Gastroesophageal sphincter (tissue), 3 donors: ENCODE data around the gene B3GLCT.

Experiments used
- CTCF ChIP-seq, 4 experiments: fragments of 200-600 bp in 2 of 4; fragments of 450-650 bp in 2 of 4; sonication (generic) in 1 of 4; IDR thresholded peaks; one replicate each; pipeline ENCODE4 v1.5.1; 2017 to 2019; ENCODE audit warnings: antibody characterized with exemption in 4 of 4, mild to moderate bottlenecking in 2 of 4, moderate library complexity in 2 of 4
- EP300 ChIP-seq: sonication (generic); formaldehyde crosslinking; IDR thresholded peaks from one replicate; pipeline ENCODE4 v1.6.1; 2017; ENCODE audit warnings: antibody characterized with exemption, mild to moderate bottlenecking

- TF ChIP-seq CTCF (IDR thresholded peaks at IDR 0.05) (no peak), EP300 (no peak)
Measured at GRCh38 chr13:31263346-31263745, 63.6 kb downstream of the B3GLCT start.
